HS-27A (cell line): ENCODE measurements around the gene DGKI.

Source experiments
- DNase-seq: peaks from one replicate; pipeline ENCODE4 v3.0.0-alpha.2; 2012; ENCODE audit warnings: low read depth, missing footprints

DGKI gene

DNA sequence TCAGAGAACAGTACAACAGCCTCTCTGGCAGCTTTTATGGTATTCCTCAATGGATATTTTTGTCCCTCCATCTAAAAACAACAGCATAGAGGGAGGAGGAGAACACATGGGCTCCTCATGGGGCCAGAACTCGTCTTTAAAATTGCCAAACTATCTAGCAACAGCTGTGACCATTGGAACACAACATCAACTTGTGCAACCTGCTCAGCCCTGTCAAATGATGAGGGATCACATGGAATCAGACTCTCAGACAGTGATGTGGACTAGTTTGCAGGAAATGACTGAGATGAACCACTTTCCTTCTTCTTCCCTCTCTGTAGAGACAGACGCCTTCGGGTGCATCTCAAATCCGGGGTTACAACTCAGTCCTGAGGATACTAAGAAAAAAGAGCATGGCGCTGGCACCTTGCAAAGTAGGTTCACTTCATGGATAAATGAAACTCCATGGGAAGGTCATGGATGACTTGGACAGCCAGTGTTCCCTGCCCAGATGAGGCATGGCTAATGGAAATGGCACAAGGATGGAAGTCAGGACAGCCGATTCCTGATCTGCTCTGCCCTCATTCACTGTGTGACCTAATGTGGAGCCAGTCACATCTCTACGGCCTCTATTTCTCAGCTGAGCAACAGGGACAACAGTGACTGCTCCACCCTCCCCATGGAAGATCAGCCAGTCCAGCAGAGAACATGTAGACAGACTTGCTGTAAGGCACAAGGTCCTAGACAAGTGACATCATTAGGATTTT lies 24.6 kb upstream of the DGKI start:
- no peak for DNase-seq

DNA sequence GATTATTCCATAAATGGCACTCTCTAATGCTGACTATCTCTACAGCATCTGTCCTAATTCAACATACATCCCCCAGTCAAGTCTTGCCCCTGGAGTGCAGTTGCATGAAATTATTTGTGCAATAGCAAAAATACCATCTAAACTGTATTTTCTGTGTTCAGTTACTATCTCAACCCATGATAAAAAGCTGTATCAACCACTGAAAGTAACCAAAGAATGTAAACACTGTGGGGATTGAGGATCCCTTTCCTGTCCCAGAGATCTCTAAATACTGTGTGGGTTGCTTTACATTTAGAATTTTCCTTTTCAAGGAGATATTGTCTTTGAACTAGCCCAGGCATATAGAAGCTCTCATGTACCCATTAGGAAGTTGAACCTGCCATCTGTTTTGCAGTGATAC lies 23.9 kb upstream of the DGKI start:
- DNase-seq = no peak

DNA sequence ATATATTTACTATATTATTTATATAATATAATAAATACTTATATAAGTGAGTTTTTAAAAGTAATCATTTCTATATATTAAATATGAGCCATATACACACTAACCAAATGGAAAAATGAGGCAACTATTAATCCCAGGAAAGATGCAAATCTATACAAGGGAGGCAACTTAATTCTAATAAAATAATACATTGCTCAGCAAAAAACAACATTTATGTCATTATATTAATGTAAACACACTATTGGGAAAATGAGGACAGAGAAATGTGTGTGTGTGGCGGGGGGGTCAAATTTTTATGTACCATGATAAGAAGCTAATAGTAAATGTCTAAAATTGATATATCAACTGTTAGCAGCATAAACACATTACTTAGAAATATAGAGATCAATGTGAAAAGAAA lies 23.3 kb upstream of the DGKI start:
- DNase-seq = no peak

DNA sequence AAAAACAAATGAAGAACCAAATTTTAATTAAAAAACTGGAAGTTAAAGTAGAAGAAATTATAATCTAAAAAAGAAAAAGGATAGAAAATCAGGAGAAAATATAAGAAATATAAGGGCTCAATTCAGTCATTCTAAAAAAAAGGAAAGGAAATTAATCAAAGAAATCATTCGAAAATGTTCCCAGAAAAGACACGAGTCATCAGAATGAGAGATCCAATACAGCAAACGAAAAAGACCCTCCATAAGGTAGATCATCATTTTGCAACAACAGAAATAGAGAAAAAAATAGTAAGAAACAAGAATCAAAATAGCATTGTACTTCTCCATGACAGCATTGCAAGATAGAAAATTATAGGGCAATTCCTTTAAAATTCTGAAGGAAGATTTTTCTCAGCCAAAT lies 22.5 kb upstream of the DGKI start:
- DNase-seq = no peak

DNA sequence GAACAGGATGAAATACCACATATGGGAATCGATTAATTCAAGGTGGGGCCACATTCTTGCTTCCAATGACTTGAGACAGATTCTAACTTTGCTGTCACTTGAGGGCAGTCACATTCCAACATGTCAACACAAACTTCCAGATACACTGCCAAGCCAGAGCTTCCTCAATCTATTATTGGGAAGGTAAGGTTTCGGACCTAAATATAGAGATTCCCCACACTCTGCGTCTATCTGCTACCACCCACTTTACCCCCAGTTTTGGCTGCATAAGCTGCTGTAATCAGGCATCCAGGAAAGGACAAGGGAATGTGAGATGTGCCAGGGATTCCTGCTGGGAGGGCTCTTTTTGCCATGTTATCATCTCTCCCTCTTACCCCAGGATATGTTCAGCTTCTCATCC lies 20.5 kb upstream of the DGKI start:
- no peak for DNase-seq

DNA sequence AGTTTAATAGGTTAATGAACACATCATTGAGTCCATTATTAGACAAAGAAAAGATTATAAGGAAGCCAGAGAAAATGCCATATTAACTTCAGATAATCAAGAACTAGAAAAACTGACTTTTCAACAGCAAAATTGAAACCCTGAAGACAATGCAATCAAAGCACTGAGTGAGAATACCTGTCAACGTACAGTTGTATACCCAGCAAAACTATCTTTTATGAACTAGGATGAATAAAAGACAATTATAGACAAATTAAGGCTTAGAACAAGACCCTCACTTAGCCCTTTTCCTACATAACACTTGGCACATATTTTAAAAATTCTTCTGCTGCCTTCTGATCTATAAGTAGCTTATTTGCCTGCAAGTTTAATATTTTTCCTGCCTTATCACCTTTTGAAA lies 19.0 kb upstream of the DGKI start:
- DNase-seq = no peak

DNA sequence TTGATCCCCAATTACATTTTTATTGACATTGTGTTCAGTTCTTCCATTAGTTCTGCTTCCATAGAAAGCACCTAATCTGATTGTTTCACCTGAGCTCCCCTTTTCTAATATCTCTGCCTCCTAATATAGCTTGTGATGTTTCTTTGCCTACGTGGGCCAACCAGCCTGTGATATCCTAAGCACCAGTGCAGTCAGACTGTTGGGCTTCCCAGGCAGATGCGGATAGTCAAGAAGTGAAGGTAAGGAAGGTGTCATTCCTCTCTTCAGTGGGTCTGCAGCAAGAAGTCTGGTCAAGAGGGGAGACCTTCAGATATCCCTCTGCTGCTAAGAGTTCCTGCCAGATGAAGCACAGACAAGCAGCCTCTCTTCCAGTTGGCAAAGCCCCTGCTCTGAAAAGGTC lies 16.2 kb upstream of the DGKI start:
- no peak for DNase-seq

DNA sequence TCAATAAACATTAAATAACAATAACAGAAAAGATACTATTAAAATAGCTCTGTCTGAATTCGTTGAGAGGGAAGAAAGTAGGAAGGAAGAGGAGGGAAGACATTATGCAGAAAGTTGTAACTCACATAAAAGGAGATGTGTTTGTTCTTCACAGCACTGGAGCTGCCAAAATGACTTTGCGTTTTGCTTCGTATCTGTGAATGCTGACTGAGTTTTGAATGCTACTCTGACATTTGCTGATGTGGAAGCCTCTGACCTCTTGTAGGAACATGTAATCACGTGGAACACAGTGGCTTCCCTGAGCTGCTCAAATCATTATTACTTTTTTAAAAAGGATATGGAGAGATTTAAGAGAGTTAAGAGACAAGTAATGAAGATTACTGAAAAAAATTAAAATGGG lies 15.6 kb upstream of the DGKI start:
- DNase-seq = no peak

DNA sequence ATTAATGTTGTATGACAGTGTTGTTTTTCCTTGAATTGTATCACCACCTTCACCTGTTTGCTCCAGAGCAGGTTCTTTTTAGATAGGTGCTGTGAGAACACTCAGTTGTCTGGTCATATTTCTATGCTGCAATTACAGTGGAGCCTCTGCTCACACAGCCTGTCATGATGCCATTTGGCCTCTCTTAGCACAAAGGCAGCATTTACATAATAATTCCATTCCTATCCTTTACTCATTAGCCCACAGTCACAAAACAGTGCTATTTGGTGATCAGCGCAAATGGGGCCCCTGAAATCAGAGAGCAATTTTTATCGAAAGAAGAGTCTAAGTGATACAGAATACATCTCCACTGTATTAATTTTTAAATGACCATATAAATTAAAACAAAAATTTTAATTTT lies 13.8 kb upstream of the DGKI start:
- no peak for DNase-seq

DNA sequence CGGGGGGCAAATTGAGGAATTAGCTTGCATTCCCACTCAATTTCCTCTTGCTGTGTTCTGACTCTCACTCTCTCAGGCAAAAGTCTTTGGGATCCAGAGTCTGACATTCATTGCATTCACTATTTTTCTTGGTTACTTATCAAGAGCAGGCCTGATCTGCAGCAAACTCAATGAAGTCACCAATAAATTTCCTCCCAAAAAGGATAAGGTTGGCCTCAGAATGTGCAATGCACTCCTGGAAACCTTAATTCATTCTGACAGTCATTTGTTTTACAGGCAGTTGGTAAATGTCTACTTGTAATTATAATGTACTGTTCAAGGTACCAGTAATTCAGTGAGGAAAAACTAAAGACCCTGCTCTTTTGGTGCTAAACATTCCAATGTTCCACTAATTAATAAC lies 6.3 kb upstream of the DGKI start:
- no peak for DNase-seq

DNA sequence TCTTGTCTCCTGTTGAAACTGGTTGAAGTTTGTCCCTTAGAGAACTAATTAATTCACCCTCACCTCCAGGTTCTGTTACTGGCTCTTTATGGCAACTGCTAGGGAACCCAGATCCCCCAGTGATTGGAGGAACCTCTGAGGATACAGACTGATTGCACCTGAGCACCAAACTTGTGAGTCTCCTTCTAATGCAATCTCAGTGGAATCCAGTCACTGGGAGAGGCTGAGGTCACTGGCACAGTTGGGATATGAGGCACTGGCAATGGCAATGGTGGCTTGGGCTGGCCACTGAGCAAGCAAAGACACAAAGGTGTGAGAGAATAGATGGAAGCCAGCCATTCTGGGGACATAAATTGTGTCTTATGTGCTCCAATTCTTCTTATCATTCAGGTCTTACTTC lies 5.3 kb upstream of the DGKI start:
- DNase-seq = no peak

DNA sequence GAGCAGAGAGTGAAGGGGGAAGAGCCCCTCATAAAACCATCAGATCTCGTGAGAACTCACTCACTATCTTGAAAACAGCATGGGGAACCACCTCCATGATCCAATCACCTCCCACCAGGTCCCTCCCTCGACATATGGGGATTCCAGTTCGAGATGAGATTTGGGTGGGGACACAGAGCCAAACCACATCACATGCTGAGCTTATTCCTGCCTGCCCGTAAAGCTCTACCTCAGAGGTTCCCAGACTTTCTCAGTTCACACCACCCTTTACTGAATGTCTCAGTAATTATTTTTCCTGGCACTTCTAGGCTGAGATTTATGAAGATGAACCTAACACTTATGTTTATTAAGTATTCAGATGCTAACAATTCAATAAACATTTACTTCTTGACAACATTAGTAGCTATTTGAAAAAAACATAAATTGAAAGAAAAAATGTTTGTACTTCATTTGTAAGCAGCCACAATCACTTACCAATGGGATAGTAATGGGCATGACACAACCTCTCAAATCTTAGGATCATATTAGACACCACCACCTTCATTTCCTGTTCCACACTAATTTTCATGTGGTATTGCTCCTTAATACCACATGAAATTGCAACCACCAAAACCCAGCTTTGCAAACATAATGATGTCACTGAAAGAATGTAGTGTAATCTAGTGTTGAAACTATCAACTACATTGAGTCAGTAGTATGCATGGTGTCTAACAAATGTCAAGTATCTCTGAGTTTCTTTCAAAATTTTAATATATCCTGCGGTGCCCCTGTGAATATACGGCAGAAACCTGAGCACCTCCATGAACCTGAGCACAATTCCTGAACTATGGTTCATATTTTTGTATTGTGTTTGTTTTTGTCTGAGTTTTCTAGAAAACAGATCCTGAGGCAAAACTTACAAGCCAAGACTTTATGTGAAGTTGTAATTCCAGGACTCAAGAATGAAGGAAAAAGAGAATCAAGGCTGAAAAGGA lies 4.5 kb upstream of the DGKI start:
- no peak for DNase-seq

DNA sequence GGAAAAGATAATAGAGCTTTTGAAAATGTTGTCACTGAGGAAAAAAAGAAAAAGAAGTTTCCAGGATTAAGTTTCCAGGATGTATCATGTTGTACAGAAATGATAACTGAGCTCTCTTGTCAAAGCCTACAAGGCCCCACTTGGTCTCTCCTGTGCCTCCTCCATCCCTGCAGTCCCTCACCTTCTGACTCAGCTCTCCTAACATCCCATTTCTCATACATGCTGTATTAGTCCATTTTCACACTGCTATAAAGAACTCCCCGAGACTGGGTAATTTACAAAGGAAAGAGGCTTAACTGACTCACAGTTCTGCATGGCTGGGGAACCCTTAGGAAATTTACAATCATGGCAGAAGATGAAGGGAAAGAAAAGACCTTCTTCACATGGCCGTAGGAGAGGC lies 3.8 kb upstream of the DGKI start:
- no peak for DNase-seq

DNA sequence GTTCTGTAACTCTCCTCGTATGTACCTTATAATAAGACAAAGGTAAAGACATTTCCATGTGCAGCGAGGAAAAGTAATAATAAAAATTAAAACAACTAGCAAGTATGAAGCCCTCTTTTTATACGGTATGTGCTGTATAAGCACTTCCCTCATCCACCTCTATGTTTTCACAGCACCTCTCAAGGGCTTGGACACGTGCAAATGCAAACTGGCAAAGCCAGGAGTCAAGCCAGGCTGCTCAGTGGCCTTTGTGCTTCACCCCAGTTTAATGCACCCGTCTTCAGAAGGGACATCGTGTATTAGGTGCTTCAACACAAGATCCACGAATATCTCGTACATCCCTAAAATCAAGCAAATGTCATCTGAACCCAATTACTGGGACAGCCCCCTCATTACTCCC lies 1.3 kb upstream of the DGKI start:
- DNase-seq = no peak

DNA sequence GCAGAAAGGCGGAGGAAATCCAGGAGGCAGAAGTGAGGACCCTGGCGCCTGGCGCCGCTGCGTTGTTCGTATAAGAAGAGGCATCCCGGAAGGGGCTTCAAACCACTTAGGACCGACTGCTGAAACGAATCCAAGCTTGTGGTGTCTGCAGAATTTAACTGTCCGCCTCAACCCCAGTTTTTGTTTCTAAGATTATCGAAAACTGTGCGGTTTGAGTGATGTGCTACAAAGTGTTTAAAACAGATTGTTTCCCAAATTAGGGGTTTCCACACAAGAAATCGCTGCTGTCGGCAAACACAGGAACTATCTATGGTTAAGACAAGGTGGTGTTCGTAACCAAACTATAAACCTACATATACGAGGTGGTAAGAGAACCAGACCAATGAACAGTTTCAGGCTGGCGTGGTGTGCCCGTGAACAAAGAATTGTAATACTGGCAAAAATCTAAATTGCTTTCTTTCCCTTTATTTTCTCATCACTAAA lies 835 bp upstream of the DGKI start:
- no peak for DNase-seq

DNA sequence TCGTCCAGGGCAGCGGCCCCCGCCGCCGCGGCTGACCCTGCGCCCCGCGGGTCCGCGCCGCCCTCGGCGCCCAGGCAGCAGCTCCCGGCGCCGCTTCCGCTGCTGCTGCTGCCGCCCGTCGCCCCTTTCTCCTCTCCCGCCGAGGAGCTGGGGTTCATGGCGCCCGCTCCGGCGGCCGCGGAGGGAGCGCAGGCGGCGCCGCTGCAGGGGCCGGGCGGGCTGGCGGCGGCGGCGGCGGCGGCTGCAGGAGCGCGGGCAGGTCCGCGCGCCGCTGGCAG lies 286 bp downstream of the DGKI start:
- no peak for DNase-seq

DNA sequence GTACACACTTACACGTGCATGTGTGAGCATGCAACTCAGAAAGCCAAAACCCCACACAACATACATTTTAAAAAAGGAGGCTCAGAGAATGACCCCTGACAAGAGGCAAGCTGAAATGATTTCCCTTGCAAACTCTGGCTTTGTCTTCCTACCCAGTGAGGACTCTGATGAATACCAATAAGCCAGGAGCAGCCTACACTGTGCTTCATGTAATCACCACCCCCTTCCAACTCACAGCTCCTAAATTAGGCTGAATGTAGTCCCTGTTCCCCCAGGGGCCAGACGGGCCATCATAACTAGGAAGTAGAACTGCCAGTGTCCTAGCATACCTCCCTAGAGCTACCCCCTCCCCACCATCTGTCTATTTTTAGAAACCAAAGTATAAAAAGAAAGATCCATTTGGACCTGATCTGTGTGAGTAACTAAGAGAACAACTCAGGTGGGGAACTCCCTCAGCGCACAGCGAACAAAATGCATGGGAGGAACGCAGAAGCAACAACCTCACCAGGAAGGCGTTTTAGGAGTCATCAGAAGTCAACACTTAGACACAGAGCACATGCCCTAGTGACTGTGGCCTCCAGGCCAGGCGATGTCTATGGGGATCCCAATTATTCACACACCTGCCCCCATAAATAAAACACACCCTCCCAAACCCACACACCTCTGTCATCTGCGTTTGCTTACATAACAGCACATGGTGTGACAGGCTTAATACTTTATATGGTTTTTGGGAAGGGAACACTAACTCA lies 1.9 kb downstream of the DGKI start:
- DNase-seq = no peak

DNA sequence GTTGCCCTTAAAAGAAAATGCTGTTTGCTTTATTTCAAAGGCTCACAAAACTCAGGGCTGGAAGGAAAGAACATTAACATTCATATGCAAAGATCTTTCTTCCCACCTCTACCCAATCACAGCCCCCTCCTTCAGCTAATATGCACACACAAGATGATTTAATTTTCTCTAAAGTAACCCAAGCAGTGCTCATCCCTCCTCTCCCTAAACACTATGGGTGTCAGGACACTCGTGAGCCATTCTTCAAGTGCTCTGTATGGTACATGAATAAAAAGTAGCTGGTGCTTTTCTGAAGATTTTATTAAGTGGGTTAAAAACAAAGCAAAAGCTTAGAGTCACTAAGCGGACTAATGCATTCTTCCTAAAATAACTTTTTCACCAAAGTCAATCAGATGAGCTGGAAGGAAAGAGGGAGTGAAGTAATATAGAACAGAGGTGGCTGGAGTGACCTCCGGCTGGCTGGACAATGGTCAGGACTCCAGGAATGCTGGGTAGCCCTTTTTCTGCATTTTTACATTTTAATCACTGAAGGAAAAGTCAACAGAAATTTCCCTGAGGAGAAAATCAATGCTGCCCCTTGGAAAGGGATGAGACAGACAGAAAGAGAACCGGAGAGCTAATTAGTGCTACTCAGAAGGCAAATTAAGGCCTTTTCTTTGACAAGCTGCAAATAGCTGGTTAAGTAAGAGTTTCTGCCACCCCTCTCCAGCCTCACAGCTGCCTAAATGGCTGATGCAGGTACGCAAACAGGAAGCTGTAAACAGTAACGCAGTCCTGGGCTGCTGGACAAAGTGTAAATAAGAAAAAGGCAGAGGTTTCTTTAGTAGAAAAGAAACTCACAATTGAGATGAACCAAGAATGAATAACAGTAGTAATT lies 6.6 kb downstream of the DGKI start:
- DNase-seq = no peak

DNA sequence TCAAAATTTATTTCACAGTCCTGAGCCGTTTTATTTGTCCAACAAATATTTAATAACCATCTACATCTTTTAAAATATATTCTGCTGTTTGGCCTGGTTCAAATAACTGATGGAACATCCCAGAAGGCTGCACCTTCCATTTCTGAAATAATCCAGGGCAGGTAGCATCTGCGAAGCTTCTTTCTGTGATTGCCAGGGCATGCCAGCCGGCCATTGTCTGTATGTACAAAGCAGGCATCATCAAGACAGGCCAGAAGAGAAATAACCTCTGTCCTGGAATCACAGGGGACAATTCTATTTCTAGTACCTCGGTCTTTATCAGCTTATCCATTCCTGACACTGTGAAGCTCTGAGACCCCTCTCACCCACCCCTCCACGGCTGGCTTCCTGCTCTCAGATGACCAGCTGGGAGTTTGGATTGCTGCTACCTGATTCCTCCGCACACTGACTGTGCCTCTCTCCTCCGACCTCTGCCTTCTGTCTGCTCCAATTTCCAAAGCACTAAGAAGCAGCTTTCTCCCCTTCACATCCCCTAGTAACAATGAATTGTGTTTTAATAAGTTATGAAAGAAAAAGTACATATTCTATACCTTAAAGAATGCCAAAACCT lies 8.0 kb downstream of the DGKI start:
- no peak for DNase-seq

DNA sequence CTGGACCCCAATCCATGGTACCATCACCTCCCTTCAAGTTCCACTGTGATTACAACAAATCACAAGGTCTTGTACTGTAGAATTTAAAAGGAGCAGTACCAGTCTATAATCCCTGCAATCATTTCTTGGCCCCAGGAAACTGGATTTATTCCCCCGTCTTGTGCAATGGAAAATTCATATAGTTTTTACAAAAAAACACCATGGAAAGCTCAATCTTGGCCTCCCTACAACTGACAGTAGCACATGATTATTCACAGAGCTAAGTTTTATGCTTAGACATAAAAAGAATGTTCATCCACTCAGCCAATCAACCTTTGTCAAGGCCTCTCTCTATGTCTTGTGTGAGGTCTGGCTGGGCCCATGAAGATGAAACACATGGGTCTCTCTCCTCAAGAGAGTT lies 10.2 kb downstream of the DGKI start:
- DNase-seq = no peak

DNA sequence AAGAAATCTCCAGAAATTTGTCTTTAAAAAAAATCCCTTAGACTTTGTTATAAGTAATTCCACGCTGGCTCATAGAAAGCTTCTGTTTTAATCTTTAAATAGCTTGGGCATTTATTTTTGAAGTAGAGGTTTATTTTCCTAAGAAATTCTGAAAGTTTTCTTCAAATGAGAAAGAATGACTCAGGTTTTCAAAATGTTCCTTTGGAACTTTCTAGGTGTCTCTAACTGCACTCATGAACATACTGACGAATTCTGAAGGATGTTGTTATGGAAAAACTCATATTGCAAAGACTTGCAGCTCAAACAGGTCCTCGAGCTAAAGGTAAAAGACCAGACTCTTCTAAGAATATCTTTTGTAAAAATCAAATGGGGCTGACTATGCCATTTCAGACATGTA lies 10.7 kb downstream of the DGKI start:
- DNase-seq = no peak
